ENCODE data around the gene ABTB2. TPM values are rescaled to one million over a fixed set of nuclear protein-coding genes. Genes with fewer than 3 reads are reported as not detected.

Gene ABTB2
- 11.1 and 12.5 TPM in 2 replicates for total RNA-seq (2014; rRNA removed; shearing (Covaris generic))

DNA sequence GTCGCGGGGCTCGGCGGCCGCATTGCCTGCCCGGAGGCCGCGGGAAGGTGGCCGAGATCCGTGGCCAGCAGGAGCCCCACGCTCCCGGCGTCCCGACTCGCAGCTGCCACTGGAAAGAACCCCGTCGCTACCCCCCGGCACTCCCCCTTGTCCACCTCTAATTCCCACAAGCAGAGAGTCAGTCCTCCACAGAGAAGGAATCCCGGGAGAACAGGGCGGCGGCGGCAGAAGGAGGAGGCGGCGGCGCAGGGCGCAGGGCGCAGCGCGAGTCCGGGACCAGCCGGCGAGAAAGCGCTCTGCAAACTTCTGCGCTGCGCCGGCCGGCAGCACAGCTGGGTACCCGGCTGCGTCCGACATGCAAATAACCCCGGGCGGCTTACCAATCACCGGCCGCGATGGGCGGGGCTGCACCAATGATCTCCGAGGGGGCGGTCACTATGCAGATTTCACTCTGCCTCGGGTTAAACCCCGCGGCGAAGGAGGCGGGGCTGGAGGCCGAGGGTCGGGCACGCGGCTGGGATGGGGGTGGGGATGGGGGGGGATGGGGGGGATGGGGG lies at the start of gene ABTB2:
ABTB2 (minus strand) TSS at position 310 of the 557 bp plus-strand sequence.

DNA sequence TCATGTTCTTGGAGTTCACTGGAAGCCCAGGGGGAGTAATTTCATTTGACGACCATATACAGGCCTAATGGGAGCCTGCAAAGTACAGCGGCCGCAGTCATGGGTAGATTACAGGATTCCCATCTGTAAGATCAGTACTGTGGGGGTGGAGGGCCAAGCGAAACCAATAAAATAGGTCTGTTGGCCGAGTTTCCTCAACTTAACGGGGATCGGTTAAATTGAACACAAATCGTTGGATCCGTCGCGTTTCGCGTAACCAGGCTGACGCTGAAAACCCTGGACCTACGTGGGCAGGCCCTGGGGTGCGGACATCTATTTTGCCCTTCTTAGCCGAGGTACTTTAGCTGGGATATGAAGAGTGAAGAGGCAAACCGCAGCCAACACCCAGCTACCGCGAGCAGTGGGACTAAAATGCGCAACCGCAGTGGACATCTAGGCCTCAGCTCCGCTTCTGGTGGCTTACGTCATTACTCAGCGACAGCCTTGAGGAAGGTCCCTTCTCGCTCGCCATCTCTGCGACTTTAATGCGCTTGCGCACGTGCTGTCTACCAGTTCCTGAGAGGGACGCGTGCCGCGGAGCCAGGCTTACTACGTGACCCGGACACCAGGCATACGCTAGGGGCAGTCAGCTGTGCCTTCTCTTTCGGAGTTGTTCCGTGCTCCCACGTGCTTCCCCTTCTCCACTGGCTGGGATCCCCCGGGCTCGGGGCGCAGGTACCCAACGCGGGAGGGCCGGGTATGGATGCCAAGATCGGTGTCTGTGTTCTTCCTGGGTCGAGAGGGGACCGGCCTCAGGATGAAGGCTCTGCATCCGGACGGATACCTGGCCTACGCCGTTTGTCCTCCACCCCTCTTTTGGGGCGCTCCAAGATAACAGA lies 252.5 kb downstream of the ABTB2 start, which contains the start of gene NAT10:
NAT10 (plus strand) TSS at position 551 of the 878 bp plus-strand sequence. CDS start 2,597 bp downstream, outside the sequence.

Small RNA genes within 50 kb of the gene (small RNA-seq; reads per million reads assigned to genes)
- gene AL035079.1 (not detected), gene RF00019 (not detected)

Other genes with a start within 250 kb of the ABTB2 start
- gene CAT, start 80.9 kb upstream of the ABTB2 start, total RNA-seq (2014; rRNA removed; shearing (Covaris generic)) = 59.9 and 64.1 TPM in 2 replicates
- gene ELF5, start 155.8 kb upstream of the ABTB2 start, total RNA-seq (2014; rRNA removed; shearing (Covaris generic)) = not detected in 2 replicates

Measured in A375 (cell line).